GM18526 (cell line): ENCODE results near the gene BASP1.

Experiments
- POLR2A ChIP-seq: IDR thresholded peaks from 3 replicates; pipeline ENCODE4 v1.6.1; 2011; ENCODE audit not compliant: insufficient read length; ENCODE audit errors: extremely low read depth

Gene BASP1

GRCh38 chr5:17187786-17188170 lies 29.7 kb upstream of the BASP1 start:
- no peak for TF ChIP-seq POLR2A

DNA sequence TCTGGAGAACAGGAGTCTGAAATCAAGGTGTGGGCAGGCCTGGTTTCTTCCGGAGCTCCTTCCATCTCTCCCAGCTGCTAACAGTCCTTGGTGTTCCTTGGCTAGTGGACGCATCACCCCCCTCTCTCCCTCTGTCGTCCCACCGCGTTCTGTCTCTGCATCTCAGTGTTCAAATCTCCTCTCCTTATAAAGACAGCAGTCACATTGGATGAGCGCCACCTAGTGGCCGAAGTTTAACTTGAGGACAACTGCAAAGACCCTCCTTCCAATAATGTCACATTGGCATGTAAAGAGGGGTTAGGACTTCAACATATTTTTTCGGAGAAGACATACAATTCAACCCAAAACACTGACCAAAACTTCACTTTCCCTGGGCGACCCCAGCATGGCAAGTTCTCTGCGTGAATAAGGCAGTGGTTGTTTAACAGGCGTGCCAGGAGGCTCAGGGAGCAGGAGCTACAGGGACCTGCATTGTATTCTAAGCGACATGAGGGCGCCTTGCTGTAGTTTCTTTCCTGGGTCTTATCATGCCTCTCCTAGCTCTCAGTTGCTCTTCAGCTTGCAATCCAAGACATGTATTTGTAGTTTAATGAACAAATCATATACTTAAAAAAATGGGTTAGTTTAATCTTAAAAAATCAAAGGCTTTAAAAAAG lies 27.9 kb upstream of the BASP1 start:
- TF ChIP-seq POLR2A, result no peak

- TF ChIP-seq POLR2A, result no peak
Observed at GRCh38 chr5:17190242-17190778, 27.1 kb upstream of the BASP1 start.

GRCh38 chr5:17190799-17191391 lies 26.5 kb upstream of the BASP1 start:
- no peak for TF ChIP-seq POLR2A

DNA sequence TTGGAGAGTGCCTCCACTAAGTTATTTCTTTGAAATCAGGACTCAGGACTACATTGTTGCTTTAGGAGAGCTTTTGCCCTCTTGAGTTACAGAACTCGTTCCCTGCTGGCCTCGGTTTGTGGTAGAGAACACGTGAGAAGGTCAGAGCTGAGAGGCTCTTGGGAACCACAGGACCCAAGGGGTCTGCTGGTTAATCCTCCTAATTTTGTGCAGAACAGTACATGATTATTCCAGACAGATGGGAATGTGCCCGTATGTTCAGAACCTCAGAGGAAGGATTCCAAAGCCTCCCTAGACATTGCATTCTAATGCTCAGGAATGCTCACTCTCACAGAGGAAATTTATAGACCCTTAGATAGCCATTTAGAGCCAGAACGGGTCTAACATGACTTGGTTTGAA lies 25.2 kb upstream of the BASP1 start:
- no peak for TF ChIP-seq POLR2A

DNA sequence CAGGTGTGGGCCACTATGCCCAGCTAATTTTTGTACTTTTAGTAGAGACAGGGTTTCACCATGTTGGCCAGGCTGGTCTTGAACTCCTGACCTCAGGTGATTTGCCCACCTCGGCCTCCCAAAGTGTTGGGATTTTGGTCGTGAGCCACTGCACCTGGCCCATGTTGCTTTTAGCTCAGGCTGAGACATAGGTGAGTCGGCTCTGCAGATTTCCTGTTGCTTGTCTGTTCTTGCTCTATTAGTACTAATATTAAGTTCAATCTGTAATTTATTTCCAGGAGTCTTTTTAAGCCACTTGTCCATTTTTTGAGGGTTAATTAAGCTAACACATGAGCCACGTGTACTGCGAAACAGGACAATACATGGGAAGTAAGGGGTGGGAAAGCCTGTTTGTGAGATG lies 21.4 kb upstream of the BASP1 start:
- TF ChIP-seq POLR2A, result no peak

GRCh38 chr5:17196697-17197096 lies 20.7 kb upstream of the BASP1 start:
- TF ChIP-seq POLR2A, result no peak

DNA sequence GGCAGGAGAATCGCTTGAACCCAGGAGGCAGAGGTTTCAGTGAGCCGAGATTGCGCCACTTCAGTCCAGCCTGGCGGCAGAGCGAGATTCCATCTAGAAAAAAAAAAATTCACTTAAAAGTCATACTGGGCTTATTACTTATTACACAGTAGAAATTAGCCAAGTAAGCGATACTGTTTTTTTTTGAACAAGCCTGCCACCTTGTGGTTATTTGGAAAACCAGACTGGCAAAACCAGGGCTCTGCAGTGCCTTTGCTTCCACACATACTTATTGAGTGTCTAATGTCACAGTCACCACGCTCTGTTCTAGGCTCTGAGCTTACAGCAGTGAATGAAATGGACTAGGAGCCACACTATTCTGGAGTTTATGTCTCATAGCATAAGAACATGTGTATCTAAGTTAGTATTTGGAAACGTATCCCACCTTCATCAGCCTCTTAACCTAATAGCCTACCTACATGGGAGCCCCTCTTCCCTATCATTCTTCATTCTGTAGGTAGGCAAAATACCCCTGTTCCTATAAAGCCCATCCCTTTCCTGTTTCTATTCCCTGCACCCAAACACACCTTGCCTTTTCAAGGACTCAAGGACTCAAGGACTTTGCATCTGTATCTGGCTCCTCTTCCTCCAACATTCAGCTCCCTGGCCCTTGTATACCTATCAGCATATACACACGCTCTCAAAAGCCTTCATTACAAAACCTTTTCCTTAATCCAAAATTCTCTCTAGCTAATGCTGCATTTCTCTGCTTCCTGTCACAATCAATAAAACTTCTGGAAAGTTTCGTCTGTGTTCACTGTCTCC lies 13.9 kb upstream of the BASP1 start:
- TF ChIP-seq POLR2A, result no peak

DNA sequence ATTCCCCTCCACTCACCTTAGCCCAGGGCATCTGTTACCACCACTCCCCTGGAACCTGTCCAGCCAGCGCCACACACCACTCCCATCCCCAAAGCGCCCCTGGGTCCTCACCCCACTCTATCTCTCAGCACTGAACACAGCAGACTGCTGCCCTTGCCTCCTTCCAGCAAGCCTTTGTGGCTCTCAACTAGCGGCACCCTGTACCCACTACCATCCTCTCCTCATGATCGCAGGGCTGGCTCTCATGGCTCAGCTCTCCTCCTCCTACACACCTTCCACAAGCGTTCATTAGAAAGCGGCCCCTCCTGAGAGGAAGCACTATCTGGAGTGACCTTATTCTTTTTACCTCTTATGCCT lies 13.3 kb upstream of the BASP1 start:
- TF ChIP-seq POLR2A, result no peak

DNA sequence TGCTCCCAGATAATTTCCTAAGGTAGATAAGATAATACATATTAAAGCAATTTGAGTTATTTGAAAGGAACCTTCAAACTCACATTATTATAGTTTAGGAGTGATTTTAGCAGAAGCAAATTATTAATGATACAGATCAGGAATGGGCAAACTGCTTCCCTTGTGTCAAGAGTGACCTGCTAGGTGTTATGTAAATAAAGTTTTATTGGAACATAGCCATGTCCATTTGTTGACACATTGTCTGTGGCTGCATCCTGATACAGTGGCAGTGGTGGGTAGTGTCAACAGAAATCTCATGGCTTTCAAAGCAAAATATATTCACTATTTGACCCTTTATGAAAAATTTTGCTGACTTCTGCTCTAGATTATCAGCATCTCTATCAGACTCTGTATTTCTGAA lies 11.4 kb upstream of the BASP1 start:
- TF ChIP-seq POLR2A, result no peak

GRCh38 chr5:17212191-17212590 lies 5.2 kb upstream of the BASP1 start:
- TF ChIP-seq POLR2A, result no peak

GRCh38 chr5:17212996-17213395 lies 4.4 kb upstream of the BASP1 start:
- no peak for TF ChIP-seq POLR2A

- TF ChIP-seq POLR2A, result no peak
Observed at GRCh38 chr5:17213938-17214337, 3.5 kb upstream of the BASP1 start.

DNA sequence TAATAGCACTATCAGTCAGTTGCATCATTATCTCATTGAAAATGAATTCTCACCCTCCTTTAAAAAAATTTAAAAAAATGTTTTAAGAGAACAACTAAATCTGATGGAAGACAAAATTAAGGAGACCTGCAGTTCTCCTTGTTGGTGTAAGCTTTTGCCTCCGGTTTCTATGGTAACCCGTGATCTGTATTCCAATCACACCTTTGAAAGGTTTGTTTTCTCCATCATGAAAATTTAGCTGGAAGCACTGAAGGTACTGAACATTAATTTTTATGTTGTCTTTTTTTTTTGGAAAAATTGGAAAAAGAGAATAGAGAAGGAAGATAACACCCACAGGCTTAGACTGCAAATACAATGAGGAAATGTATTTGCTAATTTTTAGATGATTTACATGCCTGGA lies 2.5 kb upstream of the BASP1 start:
- no peak for TF ChIP-seq POLR2A

GRCh38 chr5:17215361-17215760 lies 2.1 kb upstream of the BASP1 start:
- no peak for TF ChIP-seq POLR2A

GRCh38 chr5:17216176-17216973 lies 1.1 kb upstream of the BASP1 start:
- no peak for TF ChIP-seq POLR2A

GRCh38 chr5:17216974-17217492 lies 398 bp upstream of the BASP1 start:
- no peak for TF ChIP-seq POLR2A
